GM19240 (cell line): ENCODE measurements around the gene P3H1.
"Not testable (repeated sequence)": the region's sequence is repeated elsewhere in the genome, so short reads cannot be mapped to it uniquely, and the experiment has no call there.

Experiments
- DNase-seq: peaks from one replicate; pipeline ENCODE4 v3.0.0; 2011; ENCODE audit warnings: low spot score; ENCODE audit not compliant: insufficient read length

The P3H1 gene

GRCh38 chr1:42733415-42734200 is 33.2 kb downstream of the P3H1 start:
- no peak for DNase-seq

DNA sequence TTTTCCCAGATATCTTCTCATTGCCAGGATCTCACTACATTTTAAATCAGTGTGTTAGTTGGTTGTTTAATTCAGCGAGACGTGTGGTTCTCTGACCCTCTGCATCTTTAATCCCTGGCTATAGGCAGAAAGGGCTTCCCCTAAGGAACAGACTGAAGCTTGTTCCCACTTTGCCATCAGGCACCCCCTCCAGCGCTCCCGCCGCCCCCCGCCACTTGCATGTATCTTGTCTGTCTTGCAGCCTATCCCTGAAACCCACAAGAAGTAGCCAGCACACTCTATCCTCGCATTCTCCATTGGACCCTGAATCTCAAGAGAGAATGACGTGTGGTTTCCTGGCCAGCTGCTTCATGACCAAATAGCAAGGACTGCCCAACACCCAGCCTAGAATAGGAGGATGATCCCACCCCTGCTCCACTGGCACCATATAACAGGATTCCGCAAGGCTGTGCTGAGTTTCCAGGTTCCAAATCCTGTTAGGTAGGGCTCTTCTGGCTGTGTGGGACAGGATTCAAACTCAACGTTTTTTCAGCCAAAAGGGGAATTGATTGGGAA is 34.6 kb downstream of the P3H1 start:
- DNase-seq = no peak

DNA sequence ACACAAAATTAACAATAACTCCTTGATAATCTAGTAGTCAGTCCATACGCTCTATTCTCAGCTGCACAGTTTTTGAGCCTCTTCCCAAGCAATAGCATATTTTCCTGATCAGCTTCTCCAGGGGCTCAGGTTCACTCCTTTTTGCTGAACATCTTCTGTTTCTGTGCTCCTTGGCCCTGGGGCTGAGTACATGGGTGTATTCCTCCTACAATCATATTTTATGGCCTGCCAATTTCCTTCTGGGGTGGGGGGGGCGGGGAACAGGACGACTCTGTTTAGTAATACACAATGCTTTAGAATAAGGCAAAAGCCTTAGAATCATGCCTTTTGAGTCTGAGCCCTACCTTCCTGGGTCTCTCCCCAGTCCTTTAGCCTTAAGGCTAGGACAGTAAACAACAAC is 35.2 kb downstream of the P3H1 start:
- no peak for DNase-seq

- no peak for DNase-seq
Observed at GRCh38 chr1:42730988-42731387, 35.8 kb downstream of the P3H1 start.

DNA sequence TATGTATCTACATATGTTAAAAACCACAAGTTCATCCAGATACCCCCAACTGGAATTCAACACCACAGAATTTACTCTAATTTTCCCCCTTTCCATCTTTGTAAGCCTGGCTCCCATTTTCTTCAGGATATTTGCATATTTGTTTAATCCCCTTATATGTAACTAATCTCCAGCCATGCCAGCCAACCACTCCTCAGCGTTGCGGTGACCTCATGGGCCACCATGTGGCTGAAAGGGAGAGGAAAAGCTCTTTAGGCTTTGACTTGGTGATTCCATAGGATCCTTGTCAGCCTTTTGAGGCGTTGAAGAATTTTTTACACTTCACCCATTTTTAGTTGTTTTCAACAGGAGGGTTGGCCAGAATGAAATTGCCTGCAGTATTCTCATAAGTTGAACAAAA is 36.8 kb downstream of the P3H1 start:
- DNase-seq = no peak

DNA sequence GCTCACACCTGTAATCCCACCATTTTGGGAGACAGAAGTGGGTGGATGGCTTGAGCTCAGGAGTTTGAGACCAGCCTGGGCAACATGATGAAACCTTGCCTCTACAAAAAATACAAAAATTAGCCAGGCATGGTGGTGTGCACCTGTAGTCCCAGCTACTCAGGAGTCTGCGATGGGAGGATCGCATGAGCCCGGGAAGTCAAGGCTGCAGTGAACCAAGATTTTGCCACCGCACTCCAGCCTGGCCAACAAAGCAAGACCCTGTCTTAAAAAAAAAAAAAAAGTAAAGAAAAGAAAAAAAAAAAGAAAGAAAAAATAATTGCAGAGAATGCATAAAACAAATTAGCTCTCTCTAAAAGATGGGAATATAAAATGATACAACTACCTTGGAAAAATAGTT is 41.0 kb downstream of the P3H1 start:
- DNase-seq = not testable (repeated sequence)

- no peak for DNase-seq
Observed at GRCh38 chr1:42723511-42723910, 43.3 kb downstream of the P3H1 start.

DNA sequence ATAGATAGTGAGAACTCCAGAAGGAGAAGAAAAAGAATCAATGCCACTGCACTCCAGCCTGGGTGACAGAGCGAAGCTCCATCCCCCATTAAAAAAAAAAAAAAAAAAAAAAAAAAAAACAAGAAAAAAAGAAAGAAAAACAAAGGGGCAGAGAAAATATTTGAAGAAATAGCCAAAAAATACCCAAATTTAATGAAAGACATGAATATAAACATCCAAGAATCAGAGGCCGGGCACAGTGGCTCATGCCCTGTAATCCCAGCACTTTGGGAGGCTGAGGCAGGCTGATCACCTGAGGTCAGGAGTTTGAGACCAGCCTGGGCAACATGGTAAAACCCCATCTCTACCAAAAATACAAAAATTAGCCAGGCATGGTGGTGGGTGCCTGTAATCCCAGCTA is 44.4 kb downstream of the P3H1 start:
- DNase-seq = not testable (repeated sequence)

GRCh38 chr1:42721926-42722325 is 44.9 kb downstream of the P3H1 start:
- DNase-seq = no peak

- DNase-seq = no peak
Observed at GRCh38 chr1:42720868-42721267, 46.0 kb downstream of the P3H1 start.

DNA sequence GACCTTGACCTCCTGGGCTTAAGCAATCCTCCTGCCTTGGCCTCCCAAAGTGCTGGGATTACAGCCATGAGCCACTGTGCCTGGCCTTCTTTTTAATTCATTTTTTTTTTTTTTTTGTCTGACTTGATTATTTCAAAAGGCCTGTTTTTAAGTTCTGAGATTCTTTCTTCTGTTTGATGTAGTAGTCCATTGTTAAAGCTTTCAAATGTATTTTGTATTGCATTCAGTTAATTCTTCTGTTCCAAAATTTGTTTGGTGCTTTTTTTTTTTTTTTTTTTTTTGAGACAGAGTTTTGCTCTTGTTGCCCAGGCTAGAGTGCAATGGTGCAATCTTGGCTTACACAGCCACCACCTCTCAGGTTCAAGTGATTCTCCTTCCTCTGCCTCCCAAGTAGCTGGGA is 52.4 kb downstream of the P3H1 start:
- DNase-seq = not testable (repeated sequence)

GRCh38 chr1:42713293-42713692 is 53.5 kb downstream of the P3H1 start:
- no peak for DNase-seq

- DNase-seq = not testable (repeated sequence)
Observed at GRCh38 chr1:42712808-42713207, 54.0 kb downstream of the P3H1 start.

GRCh38 chr1:42703888-42704464 is 62.9 kb downstream of the P3H1 start:
- no peak for DNase-seq

DNA sequence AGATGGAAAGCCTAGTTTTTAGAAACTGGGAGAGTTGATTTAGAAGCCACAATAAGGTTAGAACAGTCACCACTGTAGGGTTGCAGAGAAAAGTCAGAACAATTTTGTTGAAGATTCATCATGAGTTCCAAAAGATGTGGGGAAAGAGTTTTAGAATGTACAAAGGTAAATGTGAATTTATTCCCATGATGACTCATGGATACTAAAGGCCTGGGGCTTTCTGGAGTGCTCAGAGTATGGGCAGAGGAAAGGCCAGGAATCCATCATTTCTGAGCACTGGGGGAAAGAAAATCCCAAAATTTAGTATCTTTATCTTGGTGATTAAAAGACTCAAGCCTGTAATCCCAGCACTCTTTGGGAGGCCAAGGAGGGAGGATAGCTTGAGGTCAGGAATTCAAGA is 66.8 kb downstream of the P3H1 start:
- DNase-seq = no peak

DNA sequence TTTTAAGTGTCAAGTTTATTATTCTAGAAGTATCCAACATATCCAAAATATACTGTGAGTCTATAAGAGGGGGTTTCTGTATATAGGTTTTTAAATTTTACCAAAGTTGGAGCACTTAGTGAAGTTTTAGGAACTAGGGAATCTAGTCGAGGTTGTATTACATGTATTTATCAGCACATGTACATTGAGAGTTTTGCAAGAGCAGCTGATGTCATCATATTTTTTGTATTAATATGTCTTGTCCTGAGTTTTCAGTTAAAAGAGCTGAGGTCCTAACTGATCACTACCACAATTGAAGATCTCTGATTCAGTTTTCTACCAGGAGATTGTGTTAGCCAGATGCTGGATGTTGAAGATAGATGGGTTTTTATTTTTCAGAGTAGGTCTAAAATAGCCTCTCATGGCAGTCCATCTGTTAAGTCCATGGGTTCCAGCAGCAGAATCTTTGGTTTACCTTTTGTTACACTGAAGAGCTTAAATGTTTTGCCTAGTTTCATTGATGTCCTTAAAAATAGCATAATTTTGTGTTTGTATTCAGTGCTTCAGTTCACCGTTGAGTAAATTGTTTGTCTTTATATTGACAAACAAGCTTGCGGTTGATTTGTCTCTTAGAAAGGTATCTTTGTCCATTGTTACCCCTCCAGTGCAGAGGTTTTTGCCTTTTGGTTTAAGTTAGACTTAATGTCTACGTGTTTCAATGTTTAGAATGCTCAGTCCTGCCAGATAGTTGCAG is 68.6 kb downstream of the P3H1 start:
- no peak for DNase-seq
